GM21737 (cell line): Measurements from ENCODE around the gene GPS1.

Experiments used
- ATAC-seq: cut with Tn5 transposase; IDR thresholded peaks from one replicate; pipeline ENCODE4 v1.9.1; 2021; ENCODE audit warnings: mild to moderate bottlenecking, moderate library complexity; ENCODE audit not compliant: unreplicated experiment

The GPS1 gene

DNA sequence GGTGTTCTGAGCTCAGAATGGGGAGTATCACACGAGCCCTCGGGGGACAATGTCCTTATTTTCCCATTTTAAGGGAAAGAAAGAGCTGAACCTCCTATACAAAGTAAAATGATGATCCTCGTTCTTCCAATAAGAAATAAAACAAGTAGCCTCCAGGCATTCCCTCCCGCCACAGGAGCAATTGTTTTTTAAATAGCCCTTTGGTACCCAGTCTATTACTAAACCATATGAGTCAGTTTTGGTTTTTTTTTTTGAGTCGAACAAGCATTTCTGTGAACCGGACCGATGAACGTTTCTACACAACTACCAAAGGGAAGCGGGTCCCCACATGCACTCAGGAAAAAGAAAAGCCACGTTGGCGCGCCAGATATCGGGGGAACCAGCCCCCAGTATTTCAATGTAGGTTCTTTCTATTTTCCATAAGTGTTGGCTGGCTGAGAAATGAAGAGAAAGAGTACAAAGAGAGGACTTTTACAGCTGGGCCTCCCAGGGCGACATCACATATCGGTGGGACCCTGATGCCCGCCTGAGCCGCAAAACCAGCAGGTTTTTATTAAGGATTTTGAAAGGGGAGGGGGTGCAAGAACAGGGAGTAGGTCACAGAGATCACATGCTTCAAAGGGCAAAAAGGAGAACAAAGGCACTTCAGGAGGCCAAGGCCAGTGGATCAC is 10.4 kb upstream of the GPS1 start:
- ATAC-seq = no peak

DNA sequence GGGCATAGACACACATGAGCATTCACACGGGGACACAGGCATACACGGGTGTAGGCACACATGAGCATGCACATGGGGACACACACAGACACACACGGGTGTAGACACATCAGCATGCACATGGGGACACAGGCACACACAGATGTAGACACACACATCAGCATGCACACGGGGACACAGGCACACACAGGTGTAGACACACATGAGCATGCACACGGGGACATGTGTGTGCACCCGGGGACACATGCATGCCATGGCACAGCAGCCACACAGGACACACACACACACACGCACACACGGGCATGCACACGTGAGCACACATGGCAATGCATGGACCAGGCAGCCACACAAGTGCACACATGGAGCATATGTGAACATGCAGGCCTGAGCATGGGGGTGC is 9.0 kb upstream of the GPS1 start:
- no peak for ATAC-seq

DNA sequence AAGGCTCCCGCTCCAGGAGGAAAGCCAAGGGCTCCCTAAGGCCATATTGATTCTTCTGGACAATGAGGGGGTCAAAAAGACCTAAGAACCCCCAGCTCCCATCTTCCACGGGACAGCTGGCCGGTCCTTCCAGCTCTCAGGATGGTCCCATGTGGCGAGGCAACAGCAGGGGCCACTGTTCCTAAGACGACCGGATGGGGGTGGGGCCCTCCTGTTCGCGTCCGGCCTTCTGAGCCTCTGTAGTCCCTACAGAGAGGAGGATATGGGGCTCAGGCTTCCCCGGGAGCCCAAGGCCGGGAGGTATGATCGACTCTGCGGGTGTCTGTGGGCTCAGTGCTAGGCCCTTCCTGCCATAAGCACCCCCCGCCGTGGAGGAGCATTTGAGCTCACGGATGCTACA is 8.2 kb upstream of the GPS1 start:
- no peak for ATAC-seq

DNA sequence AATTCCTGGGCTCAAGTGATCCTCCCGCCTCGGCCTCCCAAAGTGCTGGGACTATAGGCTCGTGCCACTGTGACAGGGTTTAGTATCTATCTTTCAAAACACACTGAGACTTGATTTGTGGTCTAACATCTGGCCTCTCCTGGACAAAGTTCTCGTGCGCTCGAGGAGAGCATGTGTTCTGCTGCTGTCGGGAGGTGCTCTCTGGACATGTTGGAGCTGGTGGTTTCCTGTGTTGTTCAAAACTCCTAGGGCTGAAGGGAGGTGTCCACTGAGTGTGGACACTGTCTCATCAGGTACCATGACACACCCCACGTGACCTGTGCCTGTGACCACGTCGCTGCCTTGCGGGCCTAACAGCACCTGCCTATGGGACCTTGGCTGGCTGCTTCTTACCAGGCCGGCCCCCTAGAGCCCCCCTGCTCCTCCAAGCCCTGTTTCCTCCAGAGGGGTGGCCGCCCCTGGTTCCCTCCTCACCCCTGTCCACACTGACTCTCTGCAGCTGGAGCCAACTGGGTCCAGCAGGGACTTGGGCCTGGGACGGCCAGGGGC is 5.7 kb upstream of the GPS1 start:
- no peak for ATAC-seq

DNA sequence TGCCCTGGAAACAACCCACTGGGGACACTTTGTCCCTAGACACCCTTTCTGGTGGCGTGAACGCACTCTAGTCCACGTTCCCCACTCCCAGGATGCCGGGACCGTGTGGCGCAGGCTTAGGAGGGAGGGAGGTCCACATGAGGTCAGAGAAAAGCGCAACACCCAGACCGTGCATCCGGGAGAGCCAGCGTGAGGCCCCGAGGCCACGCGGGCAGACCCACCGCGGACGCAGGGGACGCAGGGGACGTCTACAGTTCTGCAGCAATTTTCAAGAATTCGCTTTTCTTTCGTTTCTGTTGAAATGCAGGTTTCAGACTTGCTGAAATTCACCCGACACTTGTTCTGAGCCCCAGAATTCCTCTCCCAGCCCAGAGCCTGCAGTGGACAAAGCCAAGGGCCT is 4.8 kb upstream of the GPS1 start:
- ATAC-seq = no peak

DNA sequence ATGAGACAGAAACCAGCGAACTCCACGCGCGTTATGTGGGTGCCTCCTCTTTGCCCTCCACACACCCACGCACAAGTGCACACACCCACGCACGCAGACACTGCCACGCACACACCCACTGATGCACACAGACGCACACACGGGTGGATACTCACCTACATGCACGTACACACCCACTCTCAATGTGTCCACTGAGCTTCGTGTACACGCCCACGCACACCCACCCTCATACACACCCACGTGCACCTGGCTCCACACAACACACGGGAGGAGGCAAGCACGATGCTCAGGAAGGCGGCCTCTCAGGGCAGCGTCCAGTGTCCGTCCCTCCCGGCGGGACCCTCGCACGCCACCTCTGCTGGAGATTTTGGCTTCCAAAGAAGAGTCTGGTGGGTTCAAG is 4.3 kb upstream of the GPS1 start:
- ATAC-seq = no peak

DNA sequence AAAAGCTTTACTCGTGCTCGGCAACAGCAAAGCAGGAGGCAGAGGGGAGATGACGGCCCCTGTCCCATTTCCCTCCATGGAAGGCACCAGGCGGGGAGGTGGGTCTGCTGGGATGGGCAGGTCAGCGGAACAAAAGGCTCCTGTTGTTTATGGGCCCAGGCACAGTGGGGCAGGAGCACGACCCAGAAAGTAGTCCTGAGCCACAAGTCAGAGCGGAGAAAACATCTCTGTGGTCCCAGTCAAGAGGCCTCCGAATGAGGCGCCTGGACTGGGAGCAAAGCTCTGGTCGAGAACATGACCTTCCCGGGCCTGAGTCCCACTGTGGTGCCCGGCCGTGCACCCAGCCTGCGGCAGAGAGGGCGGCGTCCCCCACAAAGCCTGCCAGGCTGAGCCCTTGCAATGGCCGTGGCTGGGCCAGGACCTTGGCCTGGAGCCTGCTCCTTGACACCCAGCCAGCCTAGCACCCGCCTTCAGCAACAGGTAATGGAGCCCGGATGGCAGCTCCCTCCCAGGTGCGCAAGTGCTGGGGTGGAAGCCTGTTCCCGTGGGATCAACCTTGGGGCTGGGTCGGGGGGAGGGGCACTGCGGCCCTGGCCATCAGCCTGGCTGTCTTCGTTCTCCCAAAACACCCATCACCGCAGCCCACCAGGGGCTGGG is 3.7 kb upstream of the GPS1 start:
- ATAC-seq = no peak

DNA sequence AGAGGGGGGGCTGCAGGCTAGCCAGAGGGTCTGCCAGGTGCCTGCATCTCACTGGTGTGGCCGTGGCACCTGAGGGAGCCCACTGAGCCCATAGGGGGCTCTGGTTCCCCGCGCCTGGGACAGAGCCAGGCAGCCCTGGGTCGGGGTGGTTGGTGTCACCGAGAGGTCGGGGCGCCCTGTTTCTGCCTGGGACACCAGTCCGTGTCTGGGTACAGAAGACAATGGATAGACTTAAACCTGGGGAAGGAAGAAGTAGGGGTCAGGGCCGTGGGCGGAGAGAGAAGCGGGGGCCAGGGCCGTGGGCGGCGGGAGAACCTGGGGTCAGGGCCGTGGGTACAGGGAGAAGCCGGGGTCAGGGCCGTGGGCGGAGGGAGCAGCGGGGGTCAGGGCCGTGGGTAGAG is 3.1 kb upstream of the GPS1 start:
- no peak for ATAC-seq

DNA sequence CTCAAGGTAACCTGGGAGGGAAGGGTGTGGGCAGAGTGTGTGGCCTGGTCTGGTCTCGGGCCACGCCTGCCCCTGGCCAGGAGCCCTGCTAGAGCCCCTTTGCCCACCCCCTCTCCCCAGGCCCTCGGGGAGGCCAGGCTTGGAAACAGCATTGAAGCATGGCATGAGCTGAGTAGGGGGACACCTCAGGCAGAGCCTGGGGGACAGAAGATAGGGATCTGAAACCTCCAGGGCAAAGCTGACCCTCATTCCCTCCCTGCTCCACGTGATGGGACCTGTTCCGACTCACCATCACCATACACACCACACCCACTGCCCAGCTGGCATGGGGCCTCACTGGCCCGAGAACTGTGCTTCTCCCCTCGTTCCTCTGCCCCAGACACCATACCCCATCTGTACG is 2.6 kb upstream of the GPS1 start:
- no peak for ATAC-seq

DNA sequence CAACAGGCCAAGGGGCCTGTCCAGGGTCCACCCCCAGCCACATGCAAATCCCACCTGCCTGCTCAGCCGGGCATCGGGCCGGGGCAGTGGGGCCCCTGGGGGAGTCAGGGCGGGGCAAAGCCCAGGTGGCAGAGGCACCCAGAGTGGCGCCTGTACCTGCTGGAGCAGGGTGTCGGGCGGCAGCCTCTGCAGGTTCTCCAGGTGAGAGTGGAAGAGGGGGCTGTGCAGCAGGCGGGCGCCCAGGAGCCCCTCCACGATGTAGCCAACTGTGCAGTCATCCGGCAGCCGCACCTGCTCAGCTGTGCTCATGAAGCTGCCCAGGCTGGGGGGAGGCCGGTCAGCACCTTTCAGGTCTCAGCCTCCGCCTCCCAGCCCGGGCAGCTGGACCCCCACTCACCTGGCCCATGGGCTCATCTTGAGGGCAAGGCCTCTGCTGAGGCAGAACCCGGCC is 2.2 kb upstream of the GPS1 start:
- ATAC-seq = no peak

DNA sequence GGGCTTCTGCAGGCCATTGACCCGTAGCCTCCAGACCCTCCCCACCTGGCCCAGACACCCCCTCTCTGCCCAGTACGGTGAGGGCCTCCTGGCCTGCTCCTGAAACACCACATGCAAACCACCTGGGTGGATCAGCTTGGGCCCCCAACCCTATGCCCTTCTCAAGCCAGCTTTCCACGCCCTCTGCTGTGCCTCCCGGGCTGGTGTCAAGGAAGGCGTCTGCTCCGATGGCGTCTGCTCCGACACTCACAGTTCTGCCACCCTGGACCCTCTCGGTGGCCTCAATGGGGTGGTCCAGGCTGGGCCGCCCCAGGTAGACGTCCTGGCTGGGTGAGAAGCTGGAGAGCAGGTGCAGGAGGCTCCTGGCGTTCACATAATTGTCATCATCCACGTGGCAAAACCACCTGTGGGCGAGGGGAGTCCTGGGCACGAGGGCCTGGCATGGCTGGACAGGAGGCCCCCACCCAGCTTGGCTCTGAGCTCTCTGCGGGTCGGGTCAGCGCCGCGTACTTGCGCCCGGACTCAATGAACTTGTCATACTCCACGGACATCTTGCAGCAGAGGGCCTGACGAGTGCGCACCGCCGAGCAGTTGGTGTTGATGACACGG is 1.4 kb upstream of the GPS1 start:
- ATAC-seq = no peak

DNA sequence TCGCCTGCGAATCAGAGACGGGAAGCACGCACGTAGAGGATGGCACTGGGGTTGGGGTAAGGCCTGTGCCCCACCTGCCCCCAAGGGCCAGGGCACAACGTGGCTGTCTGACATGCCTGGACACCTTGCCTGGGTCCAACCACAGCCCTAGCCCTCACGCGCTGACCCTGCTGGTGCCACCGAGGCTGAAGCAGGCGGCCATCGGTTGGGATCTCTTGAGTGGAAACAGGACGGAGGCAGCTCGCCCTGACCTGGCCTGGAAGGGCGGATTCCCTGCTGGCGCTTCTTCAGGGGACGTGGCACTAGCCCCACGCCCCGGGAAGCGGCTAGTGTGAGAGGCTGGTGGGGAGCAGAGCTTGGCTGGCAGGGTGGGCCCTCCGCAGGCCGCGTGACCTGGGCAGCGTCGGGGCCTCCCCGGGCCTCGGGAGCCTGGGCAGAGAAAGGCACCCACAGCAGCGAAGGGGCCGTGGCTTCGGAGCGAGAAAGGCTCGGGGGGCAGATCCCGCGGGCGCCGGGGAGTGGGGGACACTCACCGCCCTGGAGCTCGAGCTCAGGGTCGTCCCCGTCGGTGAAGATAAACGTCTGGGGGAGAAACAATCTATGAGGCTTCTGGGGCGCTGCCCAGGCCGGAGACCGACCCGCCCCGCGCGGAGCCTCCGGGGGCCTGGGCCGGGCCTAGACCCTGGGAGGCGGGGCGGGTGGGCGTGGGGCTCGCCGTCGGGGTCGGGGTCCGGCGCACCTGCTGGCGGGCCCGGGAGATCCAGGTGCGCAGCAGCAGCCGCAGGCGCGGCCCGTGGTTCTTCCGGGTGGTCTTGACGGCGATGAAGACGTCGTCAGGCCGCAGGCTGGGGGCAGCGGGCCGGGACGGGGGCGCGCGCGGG is 697 bp upstream of the GPS1 start:
- no peak for ATAC-seq

DNA sequence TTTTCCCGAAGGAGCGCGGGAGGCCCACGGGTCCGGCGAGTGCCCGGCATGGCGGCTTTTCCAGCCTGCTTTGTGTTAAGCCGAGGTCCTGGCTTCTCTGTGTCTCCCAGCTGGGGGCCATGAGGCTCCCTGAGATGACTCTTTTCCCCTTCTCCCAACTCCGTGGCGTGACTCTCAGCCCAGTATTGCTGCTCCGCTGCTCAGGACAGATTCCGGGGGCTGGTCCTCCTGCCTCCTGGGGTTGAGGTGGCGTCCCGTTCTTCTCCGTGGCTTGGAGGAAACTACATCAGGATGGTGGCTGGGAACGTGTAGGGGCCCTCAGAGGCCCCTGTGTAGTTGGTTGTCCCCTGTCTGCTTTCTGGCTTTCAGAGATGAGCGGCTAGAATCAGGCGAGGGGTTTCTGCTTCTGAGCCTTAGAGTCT is 951 bp downstream of the GPS1 start:
- no peak for ATAC-seq

DNA sequence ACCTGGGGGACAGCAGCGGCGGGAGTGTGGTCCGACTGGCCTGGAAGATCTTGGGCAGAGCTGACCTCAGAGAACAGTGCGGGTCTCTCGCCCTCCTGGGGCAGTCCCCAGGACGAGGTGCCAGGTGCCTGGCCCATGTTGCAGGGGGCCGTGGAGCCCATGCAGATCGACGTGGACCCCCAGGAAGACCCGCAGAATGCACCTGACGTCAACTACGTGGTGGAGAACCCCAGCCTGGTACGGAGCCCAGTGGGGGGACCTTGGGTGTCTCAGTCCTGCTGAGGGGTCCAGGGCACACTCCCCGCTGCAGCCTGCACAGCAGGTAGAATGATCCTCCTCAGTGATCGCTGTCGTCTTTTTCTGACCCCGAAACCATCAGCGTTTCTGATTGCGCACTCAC is 1.4 kb downstream of the GPS1 start:
- ATAC-seq = no peak

DNA sequence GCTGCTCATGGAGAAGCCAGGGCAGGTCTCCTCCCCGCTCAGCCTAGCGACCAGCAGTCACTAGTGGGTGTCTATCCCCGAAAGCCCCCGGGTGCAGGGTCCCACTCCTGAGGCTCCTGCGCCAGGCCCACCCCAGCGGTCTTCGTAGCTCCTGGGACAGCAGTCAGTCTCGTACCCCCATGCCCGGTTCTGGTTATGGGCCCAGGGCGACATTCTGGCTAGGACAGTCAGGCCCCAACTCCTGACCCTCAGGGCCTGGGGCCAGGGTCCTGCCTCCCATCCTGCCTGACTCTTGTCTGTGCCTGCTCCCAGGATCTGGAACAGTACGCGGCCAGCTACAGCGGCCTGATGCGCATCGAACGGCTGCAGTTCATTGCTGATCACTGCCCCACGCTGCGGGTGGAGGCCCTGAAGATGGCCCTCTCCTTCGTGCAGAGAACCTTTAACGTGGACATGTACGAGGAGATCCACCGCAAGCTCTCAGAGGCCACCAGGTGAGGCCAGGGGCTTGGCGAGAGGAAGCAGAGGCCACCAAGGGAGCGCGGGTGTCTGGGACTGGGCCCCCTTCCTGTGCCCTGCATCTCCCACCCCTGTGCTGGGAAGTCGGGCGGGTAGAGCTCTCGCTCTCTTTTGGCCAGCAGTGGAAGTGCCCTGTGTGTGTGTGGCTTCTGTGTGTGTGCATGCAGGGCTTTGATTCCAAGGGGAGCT is 2.0 kb downstream of the GPS1 start:
- no peak for ATAC-seq

DNA sequence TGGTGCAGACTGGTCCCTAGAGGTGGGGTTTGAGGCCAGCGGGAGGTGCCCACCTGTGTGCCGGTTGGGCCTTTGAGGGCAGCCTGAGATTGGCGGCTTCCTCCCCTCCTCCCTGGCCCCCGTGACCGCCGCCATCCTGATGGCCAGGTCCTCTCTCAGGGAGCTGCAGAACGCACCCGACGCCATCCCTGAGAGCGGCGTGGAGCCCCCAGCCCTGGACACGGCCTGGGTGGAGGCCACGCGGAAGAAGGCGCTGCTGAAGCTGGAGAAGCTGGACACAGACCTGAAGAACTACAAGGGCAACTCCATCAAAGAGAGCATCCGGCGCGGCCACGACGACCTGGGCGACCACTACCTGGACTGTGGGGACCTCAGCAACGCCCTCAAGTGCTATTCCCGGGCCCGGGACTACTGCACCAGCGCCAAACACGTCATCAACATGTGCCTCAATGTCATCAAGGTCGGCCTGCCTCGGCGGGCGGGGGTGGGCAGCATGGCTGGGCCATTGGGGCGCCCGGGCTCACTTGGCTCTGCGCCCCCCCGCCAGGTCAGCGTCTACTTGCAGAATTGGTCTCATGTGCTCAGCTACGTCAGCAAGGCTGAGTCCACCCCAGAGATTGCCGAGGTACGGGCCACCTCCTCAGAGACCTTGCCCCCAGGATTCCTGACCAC is 2.8 kb downstream of the GPS1 start:
- no peak for ATAC-seq

DNA sequence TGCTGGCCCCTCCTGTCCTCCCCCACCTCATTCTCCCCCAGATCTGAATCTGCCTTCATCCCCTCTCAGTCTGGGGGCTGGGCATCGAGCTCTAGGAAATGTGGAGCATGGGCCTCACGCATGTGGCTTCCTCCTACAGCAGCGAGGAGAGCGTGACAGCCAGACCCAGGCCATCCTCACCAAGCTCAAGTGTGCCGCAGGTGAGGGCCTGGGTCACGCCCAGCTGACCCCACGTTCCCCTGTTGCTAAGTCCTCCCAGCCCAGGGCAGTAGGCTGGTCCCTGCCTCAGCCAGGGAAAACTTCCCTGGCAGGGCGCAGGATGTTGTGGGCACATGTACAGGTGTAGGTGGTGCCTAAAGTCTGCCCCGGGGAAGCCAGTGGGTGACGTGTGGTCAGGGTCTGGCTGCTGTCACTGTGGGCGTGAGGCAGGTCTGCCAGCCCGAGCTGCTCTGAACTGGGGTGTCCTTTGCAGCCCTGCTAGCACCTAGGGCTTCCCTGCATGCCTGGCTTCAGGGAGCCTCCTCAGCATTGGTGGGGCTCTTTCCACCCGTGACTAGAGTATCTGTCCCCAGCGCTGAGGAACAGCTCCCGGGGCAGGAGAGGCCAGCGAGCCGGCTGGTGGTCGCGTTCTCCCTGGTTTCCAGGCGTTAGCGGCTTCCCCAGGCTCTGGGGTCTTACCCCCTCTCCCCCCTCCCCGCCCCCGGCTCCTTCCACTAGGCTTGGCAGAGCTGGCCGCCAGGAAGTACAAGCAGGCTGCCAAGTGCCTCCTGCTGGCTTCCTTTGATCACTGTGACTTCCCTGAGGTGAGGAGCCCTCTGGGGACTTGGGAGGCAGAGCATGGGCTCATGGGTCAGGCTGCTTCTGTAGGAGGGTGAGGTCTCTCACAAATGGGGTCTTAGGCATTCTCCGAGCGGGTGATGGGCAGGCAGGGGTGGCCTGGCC is 3.6 kb downstream of the GPS1 start:
- ATAC-seq = no peak

DNA sequence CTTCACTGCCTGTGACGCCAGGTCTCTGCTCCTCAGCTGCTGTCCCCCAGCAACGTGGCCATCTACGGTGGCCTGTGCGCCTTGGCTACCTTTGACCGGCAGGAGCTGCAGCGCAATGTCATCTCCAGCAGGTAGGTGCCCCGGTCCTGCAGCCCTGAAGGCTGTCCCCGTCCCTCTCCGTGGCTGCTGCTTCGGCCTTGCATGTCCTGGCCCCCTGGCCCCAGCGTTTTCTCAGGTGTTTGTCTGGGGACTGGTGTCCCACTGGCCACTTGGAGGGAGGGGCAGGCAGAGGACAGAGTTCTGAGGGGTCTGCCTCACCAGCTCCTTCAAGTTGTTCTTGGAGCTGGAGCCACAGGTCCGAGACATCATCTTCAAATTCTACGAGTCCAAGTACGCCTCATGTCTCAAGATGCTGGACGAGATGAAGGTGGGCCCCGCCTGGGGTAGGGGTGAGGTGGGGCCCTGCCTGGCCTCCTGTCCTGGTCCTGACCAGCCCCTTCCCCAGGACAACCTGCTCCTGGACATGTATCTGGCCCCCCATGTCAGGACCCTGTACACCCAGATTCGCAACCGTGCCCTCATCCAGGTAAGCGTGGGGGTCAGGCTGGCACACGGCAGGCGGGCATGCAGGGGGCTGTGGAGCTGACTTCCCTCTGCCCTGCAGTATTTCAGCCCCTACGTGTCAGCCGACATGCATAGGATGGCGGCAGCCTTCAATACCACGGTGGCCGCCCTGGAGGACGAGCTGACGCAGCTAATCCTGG is 4.4 kb downstream of the GPS1 start:
- no peak for ATAC-seq
